NT2/D1 (cell line): ENCODE data around the gene ADGRE3.

Source experiments
- YY1 ChIP-seq: IDR thresholded peaks from 2 replicates; pipeline ENCODE4 v1.6.1; 2011; ENCODE audit not compliant: insufficient read length, insufficient read depth
- ZNF274 ChIP-seq: IDR thresholded peaks from 2 replicates; pipeline ENCODE4 v1.6.1; 2011; ENCODE audit warnings: mild to moderate bottlenecking, low read depth, low read length

- no peak for TF ChIP-seq ZNF274
- TF ChIP-seq YY1, result no peak
Measured at GRCh38 chr19:14700711-14701375, 26.2 kb upstream of the ADGRE3 start.
